ENCODE data around the gene TRAF6.
"Not testable (repeated sequence)": the region's sequence is repeated elsewhere in the genome, so short reads cannot be mapped to it uniquely, and the experiment has no call there.

Gene TRAF6

DNA sequence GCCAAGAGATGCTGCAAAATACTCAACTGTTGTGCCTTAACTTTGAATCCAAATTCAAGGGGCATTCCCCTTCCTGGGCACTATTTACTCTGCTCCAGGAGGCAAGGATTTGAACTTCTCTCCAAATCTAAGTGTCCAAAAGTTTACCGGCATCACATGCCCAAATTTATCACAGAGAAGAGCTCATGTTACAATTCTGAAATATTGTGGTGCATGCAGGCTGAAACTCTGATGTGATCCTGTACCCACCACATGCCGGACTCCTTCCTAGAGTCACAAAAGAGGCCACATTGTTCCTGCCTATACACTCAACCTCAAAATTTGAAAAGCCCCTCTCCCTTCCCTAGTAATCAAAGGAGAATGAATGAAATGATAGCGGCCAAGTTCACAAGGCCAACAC is 1.3 kb downstream of the TRAF6 start:
- Mint-ChIP-seq H3K4me1 (peaks cover 32% of the 10 kb centered on the region), H3K4me3 (peak overlapping the region; percentile 94), H3K9me3 (no peaks in the 10 kb centered on the region), H3K36me3 (ENCODE audit: low read depth) (no peaks in the 10 kb centered on the region), H3K27ac (peak overlapping the region; percentile 88), H3K27me3 (no peaks in the 10 kb centered on the region)
- no peak for ATAC-seq
- no peak for DNase-seq

- Mint-ChIP-seq H3K4me3 (peak overlapping the region; percentile 94), H3K4me1 (peaks cover 32% of the 10 kb centered on the region), H3K9me3 (no peaks in the 10 kb centered on the region), H3K27me3 (no peaks in the 10 kb centered on the region), H3K27ac (peak overlapping the region; percentile 88), H3K36me3 (ENCODE audit: low read depth) (no peaks in the 10 kb centered on the region)
- ATAC-seq: no peak
- DNase-seq: no peak
Observed at GRCh38 chr11:36507824-36508489, 2.1 kb downstream of the TRAF6 start.

- DNase-seq (no peak), ATAC-seq (no peak)
- H3K27ac Mint-ChIP-seq: no peak overlapping the region
- H3K27me3 Mint-ChIP-seq: no peaks in the 10 kb centered on the region
- H3K36me3 Mint-ChIP-seq (ENCODE audit: low read depth): peaks cover 11% of the 10 kb centered on the region
- H3K4me1 Mint-ChIP-seq: peaks cover 32% of the 10 kb centered on the region
- no peaks in the 10 kb centered on the region for H3K9me3 Mint-ChIP-seq
- no peak overlapping the region for H3K4me3 Mint-ChIP-seq
Observed at GRCh38 chr11:36501236-36501635, 8.8 kb downstream of the TRAF6 start.

GRCh38 chr11:36500315-36500721 is 9.8 kb downstream of the TRAF6 start:
- DNase-seq: no peak

DNA sequence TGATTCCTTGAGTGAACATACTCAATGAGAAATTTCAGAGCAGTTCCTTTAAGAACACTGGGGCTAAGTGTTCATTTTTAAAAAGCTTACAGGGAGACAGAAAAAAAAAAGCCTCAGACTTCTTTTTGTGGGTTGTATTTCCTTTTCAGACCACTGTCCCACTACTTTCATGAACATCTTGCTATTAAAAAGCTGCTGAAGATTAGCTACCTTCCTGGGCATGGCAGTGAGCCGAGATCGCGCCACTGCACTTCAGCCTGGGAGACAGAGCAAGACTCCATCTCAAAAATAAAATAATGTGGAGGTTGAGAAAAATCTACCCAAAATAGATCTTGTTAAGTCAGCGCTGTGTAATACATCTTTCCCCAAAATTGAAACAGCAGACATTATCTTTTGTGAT is 10.8 kb downstream of the TRAF6 start:
- DNase-seq (no peak), ATAC-seq (no peak)
- Mint-ChIP-seq H3K27me3 (no peaks in the 10 kb centered on the region), H3K9me3 (no peaks in the 10 kb centered on the region), H3K27ac (peak overlapping the region; percentile 15), H3K36me3 (ENCODE audit: low read depth) (peaks cover 15% of the 10 kb centered on the region), H3K4me3 (no peak overlapping the region), H3K4me1 (peaks cover 20% of the 10 kb centered on the region)

More at GRCh38 chr11:36500315-36500721, 9.8 kb downstream of the TRAF6 start:
- Mint-ChIP-seq H3K36me3 (ENCODE audit: low read depth) (peaks cover 12% of the 10 kb centered on the region), H3K9me3 (no peaks in the 10 kb centered on the region), H3K4me3 (no peak overlapping the region), H3K27me3 (no peaks in the 10 kb centered on the region), H3K4me1 (peaks cover 22% of the 10 kb centered on the region), H3K27ac (peak overlapping the region; percentile 68)
- ATAC-seq: peak; percentile 73

DNA sequence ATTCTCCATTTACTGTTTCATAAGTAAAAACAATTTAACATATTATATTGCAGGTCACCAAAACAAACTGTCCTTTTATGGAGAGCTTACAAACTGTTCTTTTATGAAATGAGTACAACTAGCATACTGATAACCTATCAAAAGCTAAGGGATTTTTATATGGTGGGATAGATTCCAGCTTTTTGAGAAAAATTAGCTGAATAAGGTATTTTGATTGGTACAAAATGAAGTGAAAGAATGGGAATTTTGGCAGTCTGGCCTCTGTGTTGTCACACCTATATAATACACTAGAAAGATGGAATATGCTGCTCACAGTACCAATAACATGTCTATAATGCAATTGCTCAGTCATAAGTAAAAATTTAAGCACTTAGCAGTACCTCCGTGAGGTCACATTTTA is 11.4 kb downstream of the TRAF6 start:
- Mint-ChIP-seq H3K4me3 (no peak overlapping the region), H3K4me1 (peaks cover 20% of the 10 kb centered on the region), H3K9me3 (no peaks in the 10 kb centered on the region), H3K27ac (no peak overlapping the region), H3K27me3 (no peaks in the 10 kb centered on the region), H3K36me3 (ENCODE audit: low read depth) (peaks cover 15% of the 10 kb centered on the region)
- DNase-seq: no peak
- no peak for ATAC-seq

DNA sequence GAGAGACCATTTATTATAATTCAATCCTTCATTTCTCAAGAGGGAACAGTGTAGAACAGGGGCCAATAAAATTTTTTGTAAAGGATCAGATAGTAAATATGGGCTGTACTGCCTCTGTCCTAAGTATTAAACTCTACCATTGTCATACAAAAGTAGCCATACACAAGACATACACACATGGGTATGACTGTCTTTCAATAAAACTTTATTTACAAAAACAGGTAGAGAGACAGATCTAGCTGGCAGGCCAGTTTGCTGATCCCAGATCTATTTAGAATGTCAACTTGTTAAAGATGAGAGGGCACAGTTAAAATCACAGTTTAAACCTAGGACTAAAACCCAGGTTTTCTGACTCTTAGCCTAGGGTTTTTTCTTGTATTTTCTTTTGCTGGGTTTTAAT is 16.7 kb downstream of the TRAF6 start:
- Mint-ChIP-seq H3K9me3 (no peaks in the 10 kb centered on the region), H3K27ac (no peak overlapping the region), H3K4me1 (peaks cover 13% of the 10 kb centered on the region), H3K27me3 (no peaks in the 10 kb centered on the region), H3K4me3 (no peak overlapping the region), H3K36me3 (ENCODE audit: low read depth) (peaks cover 36% of the 10 kb centered on the region)
- ATAC-seq (no peak), DNase-seq (no peak)

- no peak overlapping the region for H3K27ac Mint-ChIP-seq
- peaks cover 38% of the 10 kb centered on the region for H3K36me3 Mint-ChIP-seq (ENCODE audit: low read depth)
- no peaks in the 10 kb centered on the region for H3K9me3 Mint-ChIP-seq
- DNase-seq (peak; percentile 20), ATAC-seq (no peak)
- no peak overlapping the region for H3K4me3 Mint-ChIP-seq
- H3K27me3 Mint-ChIP-seq: no peaks in the 10 kb centered on the region
- peaks cover 18% of the 10 kb centered on the region for H3K4me1 Mint-ChIP-seq
Observed at GRCh38 chr11:36492724-36493304, 17.3 kb downstream of the TRAF6 start.

GRCh38 chr11:36490026-36490806 is 19.9 kb downstream of the TRAF6 start:
- Mint-ChIP-seq H3K27ac (no peak overlapping the region), H3K4me1 (peaks cover 27% of the 10 kb centered on the region), H3K4me3 (no peak overlapping the region), H3K27me3 (no peaks in the 10 kb centered on the region), H3K9me3 (no peaks in the 10 kb centered on the region), H3K36me3 (ENCODE audit: low read depth) (peaks cover 45% of the 10 kb centered on the region)
- DNase-seq: no peak
- no peak for ATAC-seq

- peak; percentile 10 for ATAC-seq
- peaks cover 2% of the 10 kb centered on the region for H3K9me3 Mint-ChIP-seq
- DNase-seq: no peak
- peak overlapping the region; percentile 59 for H3K27ac Mint-ChIP-seq
- H3K4me1 Mint-ChIP-seq: peaks cover 29% of the 10 kb centered on the region
- no peak overlapping the region for H3K4me3 Mint-ChIP-seq
- peaks cover 53% of the 10 kb centered on the region for H3K36me3 Mint-ChIP-seq (ENCODE audit: low read depth)
- H3K27me3 Mint-ChIP-seq: no peaks in the 10 kb centered on the region
Observed at GRCh38 chr11:36488096-36488495, 22.0 kb downstream of the TRAF6 start.

- Mint-ChIP-seq H3K4me1 (peaks cover 30% of the 10 kb centered on the region), H3K27me3 (no peaks in the 10 kb centered on the region), H3K4me3 (no peak overlapping the region), H3K27ac (peak overlapping the region; percentile 59), H3K36me3 (ENCODE audit: low read depth) (peaks cover 53% of the 10 kb centered on the region), H3K9me3 (peaks cover 4% of the 10 kb centered on the region)
- ATAC-seq (no peak), DNase-seq (no peak)
Observed at GRCh38 chr11:36487619-36488018, 22.5 kb downstream of the TRAF6 start.

DNA sequence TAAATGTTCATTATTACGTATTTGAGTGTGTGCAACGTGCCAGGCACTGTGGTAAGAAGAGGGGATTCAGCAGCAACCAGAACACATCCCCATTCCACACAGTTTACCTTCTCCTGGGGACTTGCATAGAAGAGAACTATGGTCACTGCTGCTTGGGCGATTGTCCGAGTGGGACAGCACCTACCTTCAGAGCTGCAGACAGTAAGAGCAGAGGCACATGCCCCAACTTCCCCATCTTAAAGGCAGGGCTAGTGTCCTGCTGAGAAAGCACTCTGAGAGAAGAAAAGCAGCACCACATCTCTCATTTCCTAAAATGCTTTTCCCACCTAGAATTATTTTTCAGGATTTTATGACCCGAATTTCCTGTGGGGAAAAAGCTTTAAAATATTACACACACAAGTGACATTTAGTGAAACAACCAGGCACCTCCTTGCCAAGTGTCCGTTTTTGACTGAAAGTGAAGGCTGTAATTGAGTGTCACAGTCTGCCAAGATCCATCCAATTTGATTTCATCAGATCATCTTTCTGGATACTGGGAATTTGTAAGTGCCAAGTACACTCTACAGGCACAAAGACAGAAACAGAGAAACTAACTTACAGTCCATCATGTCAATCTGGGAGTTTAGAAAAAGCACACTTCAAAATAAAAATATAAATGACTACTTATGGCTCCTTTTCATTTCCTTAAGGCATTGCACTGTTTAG is 24.6 kb downstream of the TRAF6 start:
- H3K4me3 Mint-ChIP-seq: no peak overlapping the region
- no peaks in the 10 kb centered on the region for H3K27me3 Mint-ChIP-seq

GRCh38 chr11:36483042-36483441 is 27.0 kb downstream of the TRAF6 start:
- DNase-seq, H3K27me3 Mint-ChIP-seq, H3K9me3 Mint-ChIP-seq, H3K4me3 Mint-ChIP-seq, H3K27ac Mint-ChIP-seq, ATAC-seq: not testable (repeated sequence)
- peaks cover 15% of the 10 kb centered on the region for H3K4me1 Mint-ChIP-seq
- peaks cover 26% of the 10 kb centered on the region for H3K36me3 Mint-ChIP-seq (ENCODE audit: low read depth)

More for the DNA sequence above, 24.6 kb downstream of the TRAF6 start:
- Mint-ChIP-seq H3K9me3 (peaks cover 4% of the 10 kb centered on the region), H3K27ac (no peak overlapping the region), H3K4me1 (peaks cover 27% of the 10 kb centered on the region), H3K36me3 (ENCODE audit: low read depth) (peaks cover 40% of the 10 kb centered on the region)
- no peak for DNase-seq
- no peak for ATAC-seq

- H3K27me3 Mint-ChIP-seq: no peaks in the 10 kb centered on the region
- H3K4me1 Mint-ChIP-seq: peaks cover 4% of the 10 kb centered on the region
- H3K36me3 Mint-ChIP-seq (ENCODE audit: low read depth): peaks cover 17% of the 10 kb centered on the region
- H3K9me3 Mint-ChIP-seq: peaks cover 4% of the 10 kb centered on the region
- ATAC-seq: no peak
- no peak overlapping the region for H3K4me3 Mint-ChIP-seq
- DNase-seq: no peak
- H3K27ac Mint-ChIP-seq: no peak overlapping the region
Observed at GRCh38 chr11:36480833-36481232, 29.2 kb downstream of the TRAF6 start.

Measured in activated naive CD8-positive, alpha-beta T cell treated with anti-CD3 and anti-CD28 coated beads, Interleukin-2, amount 50 U/mL, for 24 hours (primary cell).